ENCODE results near the gene BEAN1. TPM values are rescaled to one million over a fixed set of nuclear protein-coding genes. Genes with fewer than 3 reads are reported as not detected.
A peak's percentile ranks its signal among the peaks of the same experiment; 100 is the strongest.

BEAN1 gene
- polyA plus RNA-seq (2012; rRNA removed), result 0.07 TPM in 1 of 2 replicates, not detected in the other
- polyA plus RNA-seq (2012; cell fraction: cytosol; rRNA removed), result 0.08 and 0.15 TPM in 2 replicates
- 0.05 and 0.11 TPM in 2 replicates for polyA plus RNA-seq (2012; cell fraction: nucleus; rRNA removed)

- ChIA-PET CTCF (interaction anchor here (1.2 to 6.3 kb wide), 2 partner anchors 21 to 41 kb away, joined by 3 to 28 read pairs; no protein-coding TSS in a partner anchor), POLR2A (no interaction called here)
- DNase-seq, result peak; percentile 86
- TF ChIP-seq TAF1 (IDR thresholded peaks at IDR 0.05; ENCODE audit: borderline replicate concordance, low read depth, low read length) (no peak), USF1 (IDR thresholded peaks at IDR 0.05; ENCODE audit: borderline replicate concordance, low read depth) (no peak), CTCF (IDR thresholded peaks at IDR 0.05) (no peak), GATA2 (CRISPR knock-in tag; IDR thresholded peaks at IDR 0.05) (no peak), JUND (IDR thresholded peaks at IDR 0.05) (no peak), TCF12 (IDR thresholded peaks at IDR 0.05) (no peak), USF2 (IDR thresholded peaks at IDR 0.05; ENCODE audit: borderline replicate concordance, low read depth, low read length) (no peak), EP300 (IDR thresholded peaks at IDR 0.05; ENCODE audit: borderline replicate concordance in 1 of 2, low read depth in 1 of 2, low read length in 1 of 2) (no peak), RXRA (IDR thresholded peaks at IDR 0.05; ENCODE audit: borderline replicate concordance, low read depth) (no peak), FOSL2 (IDR thresholded peaks at IDR 0.05; ENCODE audit: borderline replicate concordance, low read depth) (no peak), CHD2 (IDR thresholded peaks at IDR 0.05; ENCODE audit: low read length, partially characterized antibody) (no peak), RAD21 (IDR thresholded peaks at IDR 0.05; ENCODE audit: low read length) (no peak), YY1 (IDR thresholded peaks at IDR 0.05; ENCODE audit: low read depth) (no peak), NRF1 (IDR thresholded peaks at IDR 0.05; ENCODE audit: low read depth, low read length) (no peak), FOXJ3 (CRISPR knock-in tag; IDR thresholded peaks at IDR 0.05) (no peak), MEF2A (IDR thresholded peaks at IDR 0.05; ENCODE audit: borderline replicate concordance, low read depth) (no peak), ZBTB33 (IDR thresholded peaks at IDR 0.05; ENCODE audit: borderline replicate concordance, low read depth) (no peak), EZH2phosphoT487 (IDR thresholded peaks at IDR 0.05; ENCODE audit: borderline replicate concordance, low read depth) (no peak)
- H3K9ac ChIP-seq, result no peak within 1 kb of the TSS
- H2AFZ ChIP-seq (ENCODE audit: low read depth), result no peak within 1 kb of the TSS
- no peaks in the 10 kb centered on the region for H3K36me3 ChIP-seq (replicated peaks in 1 of 2; ENCODE audit: control insufficient read depth in 1 of 2, insufficient read depth in 2 of 2, low read length in 1 of 2)
- H4K20me1 ChIP-seq (ENCODE audit: insufficient read depth), result no peaks in the 10 kb centered on the region
- H3K4me3 ChIP-seq (ENCODE audit: low read depth in 2 of 2, low read length in 1 of 2), result peak within 1 kb of the TSS; percentile 40 to 48
- H3K4me1 ChIP-seq (ENCODE audit: control insufficient read depth in 1 of 2, insufficient read depth in 2 of 2, low read depth in 1 of 2, low read length in 1 of 2), result peaks cover 0 to 11% of the 10 kb centered on the region in 2 experiments; a peak in 1 of 4 replicates
- peak within 1 kb of the TSS; percentile 71 for H3K4me2 ChIP-seq
- 3% methylated on average over 7 of the region's 118 CpGs for WGBS (ENCODE audit: low lambda C conversion rate)
- no peaks in the 10 kb centered on the region for H3K79me2 ChIP-seq (ENCODE audit: insufficient read depth)
- peaks cover 4% of the 10 kb centered on the region for H3F3A ChIP-seq (replicated peaks; ENCODE audit: insufficient read depth)
- peaks cover 50% of the 10 kb centered on the region for H3K27me3 ChIP-seq (ENCODE audit: insufficient read depth)
- H3K9me3 ChIP-seq, result no peaks in the 10 kb centered on the region
- no peak within 1 kb of the TSS for H3K27ac ChIP-seq (ENCODE audit: low read depth in 2 of 2, low read length in 1 of 2)
- no peaks in the 10 kb centered on the region for H3K9me2 ChIP-seq
These were observed at the start of gene BEAN1 for GRCh38 chr16:66427036-66427860. TSS of gene BEAN1 (plus strand) at chr16:66427295. CDS start at chr16:66437677, 10,382 bp downstream.

All from SK-N-SH (cell line).